HepG2 (cell line): ENCODE results near the gene LAMA5. TPM values are rescaled to one million over a fixed set of nuclear protein-coding genes. Genes with fewer than 3 reads are reported as not detected.

Experiments used
- AGO2 ChIP-seq: fragments of 200-400 bp; formaldehyde crosslinking; optimal IDR thresholded peaks from 2 replicates; pipeline ENCODE3; 2017; ENCODE audit warnings: mild to moderate bottlenecking, low read depth, low read length, moderate library complexity
- ATF7-NPFF ChIP-seq: sonication (generic); formaldehyde crosslinking; IDR thresholded peaks from 2 replicates; pipeline ENCODE4 v1.8.1; 2023; ENCODE audit warnings: mild to moderate bottlenecking, low read depth, missing genetic modification reagents, moderate library complexity
- CTCF ChIP-seq: sonication (generic); formaldehyde crosslinking; IDR thresholded peaks from 2 replicates; pipeline ENCODE4 v1.5.0; 2020; ENCODE audit warnings: mild to moderate bottlenecking, missing genetic modification reagents, moderate library complexity
- MEF2D ChIP-seq: sonication (generic); formaldehyde crosslinking; IDR thresholded peaks from 2 replicates; pipeline ENCODE4 v1.5.1; 2020; ENCODE audit warnings: mild to moderate bottlenecking, missing genetic modification reagents
- MEIS2 ChIP-seq: sonication (generic); formaldehyde crosslinking; IDR thresholded peaks from 2 replicates; pipeline ENCODE4 v1.9.0; 2021; ENCODE audit warnings: mild to moderate bottlenecking, missing genetic modification reagents
- MYC ChIP-seq: sonication (generic); formaldehyde crosslinking; IDR thresholded peaks from 2 replicates; pipeline ENCODE4 v1.9.0; 2021; ENCODE audit warnings: missing genetic modification reagents, borderline replicate concordance
- NFKB2 ChIP-seq: sonication (generic); formaldehyde crosslinking; IDR thresholded peaks from 2 replicates; pipeline ENCODE4 v1.4.0; 2020; ENCODE audit warnings: missing genetic modification reagents, borderline replicate concordance
- NKX3-1 ChIP-seq: sonication (generic); formaldehyde crosslinking; IDR thresholded peaks from 2 replicates; pipeline ENCODE4 v1.5.0; 2020; ENCODE audit warnings: missing genetic modification reagents
- SALL1 ChIP-seq: sonication (generic); formaldehyde crosslinking; IDR thresholded peaks from 2 replicates; pipeline ENCODE4 v1.8.0; 2022; ENCODE audit warnings: mild to moderate bottlenecking, missing genetic modification reagents
- TAF1 ChIP-seq: sonication (generic); formaldehyde crosslinking; IDR thresholded peaks from 2 replicates; pipeline ENCODE4 v1.4.0; 2020; ENCODE audit warnings: missing genetic modification reagents
- ZBTB14 ChIP-seq: sonication (generic); formaldehyde crosslinking; IDR thresholded peaks from 2 replicates; pipeline ENCODE4 v1.4.0; 2020; ENCODE audit warnings: missing genetic modification reagents
- ZFP90 ChIP-seq: sonication (generic); formaldehyde crosslinking; IDR thresholded peaks from 2 replicates; pipeline ENCODE4 v1.8.0; 2022; ENCODE audit warnings: missing genetic modification reagents, mild to moderate bottlenecking, inconsistent platforms, borderline replicate concordance
- ZNF143 ChIP-seq: sonication (generic); formaldehyde crosslinking; IDR thresholded peaks from 2 replicates; pipeline ENCODE4 v1.4.0; 2020; ENCODE audit warnings: missing genetic modification reagents
- ZNF33A ChIP-seq: sonication (generic); formaldehyde crosslinking; IDR thresholded peaks from 2 replicates; pipeline ENCODE4 v1.5.1; 2020; ENCODE audit warnings: missing genetic modification reagents, mild to moderate bottlenecking, moderate library complexity, borderline replicate concordance
- ZNF367 ChIP-seq: sonication (generic); formaldehyde crosslinking; IDR thresholded peaks from 2 replicates; pipeline ENCODE4 v1.4.0; 2020; ENCODE audit warnings: missing genetic modification reagents, borderline replicate concordance
- ZNF609 ChIP-seq: sonication (generic); formaldehyde crosslinking; IDR thresholded peaks from 2 replicates; pipeline ENCODE4 v1.4.0; 2020; ENCODE audit warnings: mild to moderate bottlenecking, missing genetic modification reagents, borderline replicate concordance
- ZNF773 ChIP-seq: sonication (generic); formaldehyde crosslinking; IDR thresholded peaks from 2 replicates; pipeline ENCODE4 v1.4.0; 2020; ENCODE audit warnings: missing genetic modification reagents, borderline replicate concordance
- ZNF781 ChIP-seq: sonication (generic); formaldehyde crosslinking; IDR thresholded peaks from 2 replicates; pipeline ENCODE4 v1.5.1; 2020; ENCODE audit warnings: borderline replicate concordance, mild to moderate bottlenecking, missing genetic modification reagents; ENCODE audit errors: not compliant biosample characterization
- ZNF83 ChIP-seq: sonication (generic); formaldehyde crosslinking; IDR thresholded peaks from 2 replicates; pipeline ENCODE4 v1.4.0; 2020; ENCODE audit warnings: missing genetic modification reagents, mild to moderate bottlenecking, borderline replicate concordance
- polyA plus RNA-seq, 8 experiments: library from polyadenylated mRNA; depleted of rRNA in 3 of 8; stranded (reverse) in 7 of 8; unstranded in 1 of 8; fragments of >200 nt; fragmentation: Illumina TruSeq in 4 of 8; extraction: Trizol in 4 of 8; gene quantifications; 2 replicates each; pipeline versions ENCODE4 v1.2.1 to v1.2.3, GENCODE V29; 2011 to 2016; ENCODE audit warnings: low read depth in 4 of 8, missing spikeins in 1 of 8, mixed read lengths in 1 of 8; ENCODE audit not compliant: insufficient read depth in 1 of 8
- total RNA-seq, 5 experiments: library from RNA; depleted of rRNA; stranded (reverse); fragments of >200 nt; fragmentation: Illumina TruSeq; extraction: Trizol; gene quantifications; 2 replicates each; pipeline ENCODE4 v1.2.3, GENCODE V29; 2016; ENCODE audit warnings: low read depth in 1 of 5

Gene LAMA5
- total and polyA plus RNA-seq, 2 of the 13 experiments (the other 11 are each of a cell fraction or from before 2014, with no cell fraction given), result 21.0 to 44.7 TPM

- TF ChIP-seq ATF7-NPFF (CRISPR knock-in tag) (0 out of 2 replicates have a peak, but pooled peaks have one; percentile 27), ZNF773 (CRISPR knock-in tag) (peak; percentile 70), CTCF (peak; percentile 20; the same call in 1 of the 2 replicates), NFKB2 (CRISPR knock-in tag) (peak; percentile 36; the same call in 1 of the 2 replicates), MEF2D (peak; percentile 61), AGO2 (peak; percentile 9), MYC (CRISPR knock-in tag) (0 out of 2 replicates have a peak, but pooled peaks have one; percentile 4), ZFP90 (no peak), NKX3-1 (CRISPR knock-in tag) (peak; percentile 83), ZNF781 (CRISPR knock-in tag) (peak; percentile 60), ZNF83 (CRISPR knock-in tag) (no peak), ZBTB14 (CRISPR knock-in tag) (peak; percentile 36; the same call in 1 of the 2 replicates), ZNF367 (CRISPR knock-in tag) (peak; percentile 29; the same call in 1 of the 2 replicates), TAF1 (CRISPR knock-in tag) (0 out of 2 replicates have a peak, but pooled peaks have one; percentile 14), ZNF609 (peak; percentile 56; the same call in 1 of the 2 replicates), SALL1 (CRISPR knock-in tag) (peak; percentile 19; the same call in 1 of the 2 replicates), ZNF143 (CRISPR knock-in tag) (peak; percentile 20; the same call in 1 of the 2 replicates), MEIS2 (CRISPR knock-in tag) (no peak), ZNF33A (CRISPR knock-in tag) (no peak)
Observed at GRCh38 chr20:62303340-62304226, 63.5 kb downstream of the LAMA5 start (continued).
